HL-60 (cell line): ENCODE results near the gene HS6ST2.

Source experiments
- CTCF ChIP-seq: IDR thresholded peaks from one replicate; pipeline ENCODE4 v1.5.1; 2011; ENCODE audit warnings: low read length, control low read depth, inconsistent platforms; ENCODE audit not compliant: insufficient read depth
- POLR2AphosphoS5 ChIP-seq: IDR thresholded peaks from 2 replicates; pipeline ENCODE4 v1.6.1; 2012; ENCODE audit warnings: low read depth
- REST ChIP-seq: IDR thresholded peaks from 2 replicates; pipeline ENCODE4 v1.6.1; 2012; ENCODE audit warnings: low read depth; ENCODE audit not compliant: insufficient replicate concordance
- SPI1 ChIP-seq: IDR thresholded peaks from 2 replicates; pipeline ENCODE4 v1.6.1; 2012; ENCODE audit warnings: low read depth, mild to moderate bottlenecking, borderline replicate concordance

- no peak for TF ChIP-seq CTCF
- no peak for TF ChIP-seq REST
- TF ChIP-seq POLR2AphosphoS5, result no peak
- TF ChIP-seq SPI1, result no peak
These were observed 339.6 kb downstream of the HS6ST2 start for GRCh38 chrX:132618810-132619209.
